HuH-7 (cell line): ENCODE results near the gene NGF.
"Not testable (repeated sequence)": the region's sequence is repeated elsewhere in the genome, so short reads cannot be mapped to it uniquely, and the experiment has no call there.

Experiments
- DNase-seq: peaks from one replicate; pipeline ENCODE4 v3.0.0; 2011; ENCODE audit warnings: low spot score

Gene NGF

GRCh38 chr1:115337633-115338456 is at the start of gene NGF:
Gene NGF, minus strand, starts transcription at chr1:115338249. Its CDS starts 51,454 bp downstream, at chr1:115286795.
- no peak for DNase-seq

GRCh38 chr1:115383455-115383854 is 45.4 kb upstream of the NGF start:
- DNase-seq: not testable (repeated sequence)

GRCh38 chr1:115379943-115380342 is 41.9 kb upstream of the NGF start:
- no peak for DNase-seq

- DNase-seq: no peak
These were observed 39.4 kb upstream of the NGF start for GRCh38 chr1:115377411-115377810.

- DNase-seq: no peak
These were observed 36.5 kb upstream of the NGF start for GRCh38 chr1:115374598-115374997.

- DNase-seq: no peak
These were observed 35.3 kb upstream of the NGF start for GRCh38 chr1:115373305-115373704.

GRCh38 chr1:115365738-115366137 is 27.7 kb upstream of the NGF start:
- DNase-seq: no peak

GRCh38 chr1:115364780-115365155 is 26.7 kb upstream of the NGF start:
- DNase-seq: no peak

- no peak for DNase-seq
These were observed 26.2 kb upstream of the NGF start for GRCh38 chr1:115364046-115364779.

- DNase-seq: no peak
These were observed 25.1 kb upstream of the NGF start for GRCh38 chr1:115363171-115363570.

- not testable (repeated sequence) for DNase-seq
These were observed 22.6 kb upstream of the NGF start for GRCh38 chr1:115360505-115361129.

GRCh38 chr1:115359787-115360452 is 21.9 kb upstream of the NGF start:
- not testable (repeated sequence) for DNase-seq

- no peak for DNase-seq
These were observed 18.3 kb upstream of the NGF start for GRCh38 chr1:115356356-115356755.

GRCh38 chr1:115355069-115355468 is 17.0 kb upstream of the NGF start:
- no peak for DNase-seq

GRCh38 chr1:115351143-115351542 is 13.1 kb upstream of the NGF start:
- DNase-seq: no peak

GRCh38 chr1:115348636-115349035 is 10.6 kb upstream of the NGF start:
- no peak for DNase-seq

GRCh38 chr1:115347282-115347681 is 9.2 kb upstream of the NGF start:
- no peak for DNase-seq

- DNase-seq: no peak
These were observed 5.2 kb upstream of the NGF start for GRCh38 chr1:115343200-115343737.

- DNase-seq: no peak
These were observed 3.9 kb upstream of the NGF start for GRCh38 chr1:115341948-115342347.

- DNase-seq: no peak
These were observed 2.8 kb upstream of the NGF start for GRCh38 chr1:115340879-115341278.

- no peak for DNase-seq
These were observed 390 bp upstream of the NGF start for GRCh38 chr1:115338457-115338820.

- no peak for DNase-seq
These were observed 795 bp downstream of the NGF start for GRCh38 chr1:115337276-115337632.
